RKO (cell line): ENCODE measurements around the gene PPARG.

Experiments
- DNase-seq: peaks from one replicate; pipeline ENCODE4 v3.0.0-alpha.2; 2016; ENCODE audit warnings: low spot score

Gene PPARG

GRCh38 chr3:12415014-12415680, 126.3 kb downstream of the PPARG start:
- DNase-seq: no peak

- DNase-seq: no peak
These were observed 127.9 kb downstream of the PPARG start for GRCh38 chr3:12416731-12417130.

GRCh38 chr3:12420393-12420792, 131.5 kb downstream of the PPARG start:
- DNase-seq: no peak

- no peak for DNase-seq
These were observed 132.3 kb downstream of the PPARG start for GRCh38 chr3:12421132-12421531.

GRCh38 chr3:12423131-12423530, 134.3 kb downstream of the PPARG start:
- no peak for DNase-seq

- no peak for DNase-seq
These were observed 135.2 kb downstream of the PPARG start for GRCh38 chr3:12423918-12424630.

- no peak for DNase-seq
These were observed 135.9 kb downstream of the PPARG start for GRCh38 chr3:12424635-12425319.

- no peak for DNase-seq
These were observed 137.1 kb downstream of the PPARG start for GRCh38 chr3:12425850-12426579.

- DNase-seq: no peak
These were observed 138.7 kb downstream of the PPARG start for GRCh38 chr3:12427551-12427950.

- no peak for DNase-seq
These were observed 139.3 kb downstream of the PPARG start for GRCh38 chr3:12428126-12428525.

GRCh38 chr3:12430086-12430485, 141.2 kb downstream of the PPARG start:
- DNase-seq: no peak

GRCh38 chr3:12433823-12434222, 145.0 kb downstream of the PPARG start:
- no peak for DNase-seq

GRCh38 chr3:12436514-12437220, 147.8 kb downstream of the PPARG start:
- DNase-seq: no peak

- DNase-seq: no peak
These were observed 148.3 kb downstream of the PPARG start for GRCh38 chr3:12437221-12437605.

GRCh38 chr3:12437861-12438260, 149.0 kb downstream of the PPARG start:
- DNase-seq: no peak

GRCh38 chr3:12438318-12438717, 149.4 kb downstream of the PPARG start:
- DNase-seq: no peak

GRCh38 chr3:12439161-12439940, 150.5 kb downstream of the PPARG start:
- no peak for DNase-seq

GRCh38 chr3:12440927-12441714, 152.3 kb downstream of the PPARG start:
- DNase-seq: no peak

- DNase-seq: no peak
These were observed 154.0 kb downstream of the PPARG start for GRCh38 chr3:12442654-12443501.
